Measurements from ENCODE around the gene ZNF70. TPM values are rescaled to one million over a fixed set of nuclear protein-coding genes. Genes with fewer than 3 reads are reported as not detected.

Gene ZNF70
- total RNA-seq, 2 experiments from 2014 or later, result 1.6 to 1.8 TPM

DNA sequence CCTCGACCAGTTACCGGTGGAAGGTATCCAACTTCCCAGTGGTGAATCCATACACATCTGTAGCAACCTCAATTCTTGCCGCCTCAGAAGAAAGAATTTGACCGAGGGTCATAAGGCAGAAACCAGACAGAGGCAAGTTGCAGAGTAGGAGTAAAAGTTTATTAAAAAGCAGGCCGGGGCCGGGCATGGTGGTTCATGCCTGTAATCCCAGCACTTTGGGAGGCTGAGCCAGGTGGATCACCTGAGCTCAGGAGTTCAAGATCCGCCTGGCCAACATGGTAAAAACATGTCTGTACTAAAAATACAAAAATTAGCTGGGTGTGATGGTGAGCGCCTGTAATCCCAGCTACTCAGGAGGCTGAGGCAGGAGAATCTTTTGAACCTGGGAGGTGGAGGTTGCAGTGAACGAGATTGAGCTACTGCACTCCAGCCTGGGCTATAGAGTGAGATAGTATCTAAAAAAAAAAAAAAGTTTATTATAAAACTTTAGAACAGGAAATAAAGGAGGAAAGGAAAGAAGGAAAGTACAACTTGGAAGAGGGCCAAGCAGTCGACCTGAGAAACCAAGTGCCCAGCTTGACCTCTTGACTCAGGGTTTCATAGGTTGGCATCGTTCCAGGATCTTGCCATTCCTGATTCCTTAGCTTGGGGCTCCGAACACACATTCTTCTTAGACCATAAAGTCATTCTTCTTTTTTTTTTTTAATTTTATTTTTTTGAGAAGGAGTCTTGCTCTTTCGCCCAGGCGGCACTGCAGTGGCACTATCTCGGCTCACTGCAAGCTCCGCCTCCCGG lies 32.3 kb downstream of the ZNF70 start:
- POLR2A ChIA-PET, result no interaction called here
- H3K4me3 Mint-ChIP-seq, result no peak overlapping the region
- no peak for DNase-seq
- H3K27me3 Mint-ChIP-seq, result no peaks in the 10 kb centered on the region
- no peak overlapping the region for H3K27ac Mint-ChIP-seq
- H3K36me3 Mint-ChIP-seq (ENCODE audit: low read depth), result peaks cover 10% of the 10 kb centered on the region
- no peaks in the 10 kb centered on the region for H3K9me3 Mint-ChIP-seq
- H3K4me1 Mint-ChIP-seq, result peaks cover 19% of the 10 kb centered on the region
- CTCF ChIA-PET, result interaction anchor here (0.7 to 1.0 kb wide), 3 partner anchors 48 to 649 kb away, joined by 4 to 6 read pairs (median 4); no protein-coding TSS in a partner anchor

DNA sequence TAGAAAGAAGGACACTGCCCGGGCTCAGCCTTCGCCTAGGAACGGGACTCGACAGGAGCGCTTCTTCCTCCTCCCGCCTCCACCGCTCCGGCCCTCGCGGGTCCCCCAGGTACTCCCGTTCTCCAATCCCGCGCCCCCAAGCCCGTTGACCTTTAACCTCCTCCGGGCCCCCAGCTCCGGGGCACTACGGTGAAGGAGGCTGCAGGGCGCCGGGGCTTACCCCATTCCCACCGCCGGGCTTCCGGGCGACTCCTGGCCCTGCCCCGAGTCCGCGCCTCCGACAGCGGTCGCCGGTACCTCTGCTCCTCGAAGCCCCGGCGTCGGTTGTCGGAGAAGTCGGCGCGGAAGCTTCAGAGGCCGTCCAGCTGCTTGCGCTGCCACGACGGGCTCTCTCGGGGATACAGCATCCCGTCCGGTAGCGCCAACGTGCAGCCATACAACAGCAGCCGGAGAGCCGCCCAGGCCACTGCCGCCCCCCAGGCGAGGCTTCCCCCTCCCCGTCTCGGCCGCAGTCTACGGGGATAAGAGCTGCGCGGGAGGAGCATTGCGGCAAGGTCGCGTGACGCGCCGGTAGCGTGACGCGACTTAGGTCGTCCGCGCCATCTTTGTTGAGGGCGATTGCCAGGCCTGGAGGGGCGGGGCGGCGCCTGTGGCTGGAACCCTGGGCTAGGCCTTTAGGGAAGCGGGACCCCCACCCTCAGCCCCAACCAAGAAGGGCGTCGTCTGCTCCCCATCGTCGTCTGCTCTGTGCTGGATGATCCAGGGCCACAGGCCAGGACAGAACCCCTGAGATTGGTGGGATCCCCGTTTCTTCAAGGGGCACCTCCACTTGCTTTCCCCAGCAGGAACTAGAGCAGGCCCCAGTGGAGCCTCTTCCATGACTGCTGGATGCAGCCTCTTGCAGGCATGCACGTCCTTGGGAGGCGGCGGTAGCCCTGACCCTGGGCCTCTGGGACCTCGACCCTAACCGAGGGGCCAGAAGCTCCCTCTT lies 33.8 kb downstream of the ZNF70 start:
- Mint-ChIP-seq H3K27ac (peak overlapping the region; percentile 72), H3K9me3 (no peaks in the 10 kb centered on the region), H3K36me3 (ENCODE audit: low read depth) (peaks cover 17% of the 10 kb centered on the region), H3K27me3 (no peaks in the 10 kb centered on the region), H3K4me3 (peak overlapping the region; percentile 77), H3K4me1 (peaks cover 19% of the 10 kb centered on the region)
- ChIA-PET CTCF (interaction anchor here (0.6 to 1.3 kb wide), 5 partner anchors 14 to 173 kb away, joined by 3 to 7 read pairs (median 4); no protein-coding TSS in a partner anchor), POLR2A (interaction anchor here (0.8 to 2.3 kb wide), 10 partner anchors 9 to 177 kb away, joined by 3 to 38 read pairs (median 3); no protein-coding TSS in a partner anchor)
- DNase-seq, result peak; percentile 84

DNA sequence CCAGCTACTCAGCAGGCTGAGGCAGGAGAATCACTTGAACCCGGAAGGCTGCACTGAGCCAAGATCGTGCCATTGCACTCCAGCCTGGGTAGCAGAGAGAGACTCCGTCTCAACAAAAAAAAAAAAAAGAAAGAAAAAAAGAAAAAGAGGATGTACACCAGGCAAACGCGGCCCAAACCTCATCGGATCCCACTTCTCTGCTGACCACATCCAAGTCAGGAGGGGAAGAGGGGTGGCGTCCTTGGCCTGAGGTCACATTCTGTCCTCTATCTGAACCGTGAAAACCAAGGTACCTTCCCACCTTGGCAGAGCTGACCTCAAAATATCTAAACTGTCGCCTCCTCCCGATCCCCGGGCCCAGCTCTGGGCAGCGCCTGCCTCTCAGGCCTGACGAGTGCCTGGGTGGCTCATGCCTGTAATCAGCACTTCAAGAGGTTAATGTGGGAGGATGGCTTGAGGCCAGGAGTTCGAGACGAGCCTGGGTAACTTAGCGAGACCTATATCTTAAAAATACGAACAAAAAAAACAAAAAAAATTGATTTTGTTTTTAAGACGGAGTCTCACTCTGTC lies 35.0 kb downstream of the ZNF70 start:
- Mint-ChIP-seq H3K4me3 (peak overlapping the region; percentile 77), H3K9me3 (no peaks in the 10 kb centered on the region), H3K36me3 (ENCODE audit: low read depth) (peaks cover 23% of the 10 kb centered on the region), H3K4me1 (peaks cover 21% of the 10 kb centered on the region), H3K27me3 (no peaks in the 10 kb centered on the region), H3K27ac (peak overlapping the region; percentile 16)
- ChIA-PET CTCF (interaction anchor here (1.3 kb wide), 1 partner anchor 20 kb away, joined by 3 read pairs; no protein-coding TSS in a partner anchor), POLR2A (interaction anchor here (1.0 to 2.3 kb wide), 7 partner anchors 10 to 178 kb away, joined by 3 to 38 read pairs (median 4); no protein-coding TSS in a partner anchor)
- DNase-seq, result no peak

DNA sequence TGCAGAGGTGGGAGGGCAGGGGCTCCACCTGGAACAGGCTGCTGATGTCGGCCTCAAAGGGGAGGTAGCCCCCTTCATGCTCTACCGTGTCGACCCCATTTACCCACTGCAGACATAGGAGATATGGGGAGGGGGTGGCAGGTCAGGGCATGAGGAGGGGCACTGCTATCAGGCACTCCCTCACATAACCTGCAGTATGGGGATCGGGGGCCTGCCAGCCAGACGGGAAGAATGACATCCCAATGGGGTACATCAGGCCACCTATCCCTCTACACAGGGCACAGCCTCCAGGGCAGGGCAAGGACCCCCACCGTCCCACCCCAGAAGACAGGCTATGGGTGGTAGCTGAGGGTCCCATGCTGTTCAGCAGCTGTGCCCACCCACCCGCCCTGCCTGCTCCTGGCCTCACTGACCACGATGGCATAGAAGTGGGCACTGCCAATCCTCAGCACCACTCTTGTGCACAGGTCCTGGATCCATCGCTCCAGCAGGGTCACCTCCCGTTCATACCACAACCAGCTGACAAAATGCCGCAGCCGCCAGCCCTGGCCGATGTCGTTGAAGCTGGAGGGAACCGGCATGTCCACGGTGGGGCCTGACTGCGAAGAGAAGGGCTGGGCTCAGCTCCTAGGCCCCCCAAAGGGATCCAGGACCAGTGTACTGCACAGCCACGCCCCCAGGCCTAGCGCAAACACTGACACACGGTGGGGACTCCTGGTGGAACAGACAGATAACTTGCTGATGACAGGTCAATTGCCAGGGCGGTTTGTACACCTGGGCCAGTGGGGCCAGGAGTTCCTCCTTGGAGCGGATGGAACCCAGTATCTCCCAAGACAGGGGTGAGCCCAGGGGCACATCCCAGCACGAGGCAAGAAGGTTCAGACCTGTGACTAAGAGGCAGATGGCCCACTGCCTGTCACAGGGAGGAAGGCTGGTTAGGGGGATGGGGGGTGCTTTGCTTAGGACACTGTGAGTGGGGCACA lies 36.0 kb downstream of the ZNF70 start:
- H3K27me3 Mint-ChIP-seq, result no peaks in the 10 kb centered on the region
- CTCF ChIA-PET, result no interaction called here
- peaks cover 26% of the 10 kb centered on the region for H3K4me1 Mint-ChIP-seq

DNA sequence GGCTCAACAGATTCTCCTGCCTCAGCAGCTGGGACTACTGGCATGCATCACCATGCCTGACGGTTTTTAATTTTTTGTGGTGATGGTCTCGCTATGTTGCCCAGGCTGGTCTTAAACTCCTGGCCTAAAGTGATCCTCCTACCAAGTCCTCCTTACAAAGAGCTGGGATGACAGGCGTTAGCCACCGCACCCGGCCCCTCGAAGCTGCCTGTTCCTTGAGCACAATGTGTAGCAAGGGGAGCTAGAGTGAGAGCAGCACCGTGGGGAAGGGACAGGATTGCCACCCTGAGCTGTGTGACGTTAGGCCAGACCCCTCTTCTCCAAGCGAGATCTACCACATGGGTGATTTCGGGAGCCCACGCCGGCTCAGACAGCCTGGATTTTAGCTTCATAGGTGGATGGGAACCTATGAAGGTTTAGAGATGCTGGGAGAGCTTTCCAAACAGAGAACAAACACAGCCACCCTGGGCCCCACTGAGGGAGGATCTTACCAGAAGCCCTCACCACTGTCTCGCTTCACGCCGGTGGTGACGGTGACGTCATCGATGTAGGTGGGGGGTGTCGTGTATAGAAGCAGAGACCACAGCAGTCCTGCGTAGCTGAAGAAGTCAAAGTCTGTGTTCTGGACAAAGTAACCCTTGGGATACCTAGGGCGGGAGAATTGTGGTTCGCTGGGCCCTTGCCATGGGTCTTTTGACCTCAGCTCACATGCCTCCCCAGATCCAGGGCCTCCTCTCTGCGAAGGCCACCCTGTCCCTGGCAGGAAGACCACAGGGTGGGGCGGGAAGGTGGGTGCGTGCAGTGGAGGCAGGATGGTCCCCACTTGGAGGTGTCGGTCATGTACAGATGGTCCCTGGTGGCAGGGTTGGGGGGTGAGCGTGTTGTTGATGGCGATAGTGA lies 37.0 kb downstream of the ZNF70 start:
- H3K27ac Mint-ChIP-seq, result no peak overlapping the region
- H3K4me3 Mint-ChIP-seq, result no peak overlapping the region
- H3K36me3 Mint-ChIP-seq (ENCODE audit: low read depth), result peaks cover 43% of the 10 kb centered on the region
- CTCF ChIA-PET, result no interaction called here
- H3K4me1 Mint-ChIP-seq, result peaks cover 36% of the 10 kb centered on the region
- no peaks in the 10 kb centered on the region for H3K27me3 Mint-ChIP-seq
- H3K9me3 Mint-ChIP-seq, result no peaks in the 10 kb centered on the region
- no peak for DNase-seq
- POLR2A ChIA-PET, result interaction anchor here (4.6 kb wide), 1 partner anchor 17 kb away, joined by 20 read pairs; no protein-coding TSS in a partner anchor

More for the DNA sequence above, 36.0 kb downstream of the ZNF70 start:
- Mint-ChIP-seq H3K27ac (peak overlapping the region; percentile 16), H3K4me3 (peak overlapping the region; percentile 50), H3K9me3 (no peaks in the 10 kb centered on the region), H3K36me3 (ENCODE audit: low read depth) (peaks cover 33% of the 10 kb centered on the region)
- no peak for DNase-seq
- POLR2A ChIA-PET, result interaction anchor here (1.0 kb wide), 1 partner anchor 20 kb away, joined by 3 read pairs; no protein-coding TSS in a partner anchor

DNA sequence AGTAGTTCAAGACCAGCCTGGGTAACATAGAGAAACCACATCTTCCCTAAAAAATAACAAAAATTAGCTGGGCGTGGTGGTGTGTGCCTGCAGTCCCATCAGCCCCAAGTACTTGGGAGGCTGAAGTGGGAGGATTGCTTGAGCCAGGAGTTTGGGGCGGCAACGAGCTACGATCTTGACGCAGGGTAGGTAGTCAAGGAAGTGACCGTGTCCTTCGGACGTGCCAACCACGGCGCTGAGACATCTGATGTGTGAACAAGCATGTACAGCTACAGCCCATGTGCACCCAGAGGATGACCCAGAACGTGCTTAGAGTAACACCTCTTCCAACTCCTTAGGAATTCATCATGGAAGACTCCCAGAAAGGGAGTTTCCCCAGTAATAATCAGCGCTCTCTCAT lies 38.7 kb downstream of the ZNF70 start:
- CTCF ChIA-PET, result interaction anchor here (0.6 kb wide), 1 partner anchor 410 kb away, joined by 3 read pairs; no protein-coding TSS in a partner anchor
- no peaks in the 10 kb centered on the region for H3K27me3 Mint-ChIP-seq
- H3K36me3 Mint-ChIP-seq (ENCODE audit: low read depth), result peaks cover 58% of the 10 kb centered on the region
- no peak overlapping the region for H3K27ac Mint-ChIP-seq
- H3K4me3 Mint-ChIP-seq, result no peak overlapping the region
- H3K4me1 Mint-ChIP-seq, result peaks cover 47% of the 10 kb centered on the region
- POLR2A ChIA-PET, result interaction anchor here (4.6 kb wide), 1 partner anchor 15 kb away, joined by 20 read pairs; no protein-coding TSS in a partner anchor
- DNase-seq, result no peak
- no peaks in the 10 kb centered on the region for H3K9me3 Mint-ChIP-seq

DNA sequence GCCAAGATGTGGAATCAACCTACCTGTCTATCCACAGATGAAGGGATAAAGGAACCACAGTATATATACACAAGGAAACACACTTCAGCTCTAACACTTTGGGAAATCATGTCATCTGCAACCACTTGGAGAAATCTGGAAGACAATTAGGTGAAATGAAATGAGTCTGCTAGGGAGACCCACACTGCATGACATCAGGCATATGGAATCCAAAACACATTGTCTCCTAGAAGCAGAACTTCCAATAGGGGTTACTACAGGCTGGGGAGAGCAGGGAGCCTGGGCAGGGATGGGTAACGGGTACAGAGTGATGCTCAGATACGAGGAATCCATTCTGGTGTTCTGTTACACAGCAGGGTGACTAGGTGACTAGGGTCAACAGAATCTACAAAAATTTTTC lies 41.8 kb downstream of the ZNF70 start:
- H3K9me3 Mint-ChIP-seq, result no peaks in the 10 kb centered on the region
- CTCF ChIA-PET, result no interaction called here
- POLR2A ChIA-PET, result interaction anchor here (1.0 kb wide), 2 partner anchors 12 to 14 kb away, joined by 3 read pairs; no protein-coding TSS in a partner anchor
- no peaks in the 10 kb centered on the region for H3K27me3 Mint-ChIP-seq
- no peak for DNase-seq
- peaks cover 66% of the 10 kb centered on the region for H3K4me1 Mint-ChIP-seq
- H3K36me3 Mint-ChIP-seq (ENCODE audit: low read depth), result peaks cover 85% of the 10 kb centered on the region
- no peak overlapping the region for H3K4me3 Mint-ChIP-seq
- H3K27ac Mint-ChIP-seq, result no peak overlapping the region

DNA sequence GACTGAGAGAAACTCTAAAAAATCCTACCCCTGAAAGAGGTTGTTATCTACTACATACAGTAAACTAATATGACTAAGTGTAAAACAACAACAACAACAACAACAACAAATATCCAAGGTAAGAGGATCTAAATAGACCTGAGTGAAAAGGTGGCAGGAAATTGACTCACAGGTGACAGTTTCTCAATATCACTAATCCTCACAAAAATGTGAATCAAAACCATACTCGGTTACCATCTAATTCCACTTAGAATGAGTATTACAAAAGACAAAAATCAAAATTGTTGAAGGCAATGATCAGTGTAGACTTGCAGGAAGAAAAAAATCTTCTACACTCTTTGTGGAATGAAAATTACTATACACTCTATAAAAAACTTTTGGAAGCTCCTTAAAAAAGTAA lies 42.6 kb downstream of the ZNF70 start:
- Mint-ChIP-seq H3K4me1 (peaks cover 70% of the 10 kb centered on the region), H3K9me3 (no peaks in the 10 kb centered on the region), H3K36me3 (ENCODE audit: low read depth) (peaks cover 88% of the 10 kb centered on the region), H3K4me3 (no peak overlapping the region), H3K27me3 (no peaks in the 10 kb centered on the region), H3K27ac (peak overlapping the region; percentile 58)
- ChIA-PET CTCF (no interaction called here), POLR2A (no interaction called here)
- DNase-seq, result no peak

DNA sequence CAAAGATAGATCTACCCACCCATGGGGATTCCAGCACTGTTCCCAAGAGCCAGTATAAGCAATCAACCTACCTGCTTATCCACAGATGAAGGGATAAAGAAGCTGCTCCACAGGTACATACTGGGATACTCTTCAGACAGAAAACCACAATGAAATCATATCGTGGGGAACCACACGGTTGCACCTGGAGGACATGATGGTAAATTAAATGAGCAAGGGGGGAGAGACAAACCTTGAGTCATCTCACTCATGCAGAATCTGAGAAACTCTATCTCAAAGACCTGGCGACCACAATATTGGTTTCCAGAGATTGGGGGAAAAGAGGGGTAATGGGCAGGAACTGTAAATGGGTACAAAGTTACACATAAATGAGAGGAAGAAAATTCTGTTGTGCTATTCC lies 45.6 kb downstream of the ZNF70 start:
- H3K36me3 Mint-ChIP-seq (ENCODE audit: low read depth), result peaks cover 97% of the 10 kb centered on the region
- peak overlapping the region; percentile 82 for H3K27ac Mint-ChIP-seq
- ChIA-PET POLR2A (interaction anchor here (2.1 to 2.5 kb wide), 2 partner anchors 9 to 11 kb away, joined by 10 to 15 read pairs; no protein-coding TSS in a partner anchor), CTCF (no interaction called here)
- peak; percentile 32 for DNase-seq
- no peaks in the 10 kb centered on the region for H3K27me3 Mint-ChIP-seq
- no peaks in the 10 kb centered on the region for H3K9me3 Mint-ChIP-seq
- peak overlapping the region; percentile 5 for H3K4me3 Mint-ChIP-seq
- peaks cover 87% of the 10 kb centered on the region for H3K4me1 Mint-ChIP-seq

DNA sequence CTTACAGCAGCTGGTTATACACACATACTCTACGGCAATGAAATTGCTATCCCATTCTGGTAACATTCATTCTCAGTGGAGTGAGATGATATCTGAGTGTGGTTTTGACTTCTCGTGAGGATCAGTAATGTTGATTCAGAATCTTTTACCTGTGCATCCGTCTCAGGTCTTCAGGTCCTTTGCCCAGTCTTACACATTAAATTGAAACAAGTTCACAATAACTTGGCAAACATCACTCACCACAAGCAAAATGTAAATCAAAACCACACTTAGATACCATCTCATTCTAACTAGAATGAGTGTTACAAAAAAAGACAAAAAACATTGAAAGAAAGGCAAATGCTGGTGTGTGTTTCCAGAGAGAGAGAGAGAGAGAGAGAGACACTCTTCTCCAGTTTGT lies 46.1 kb downstream of the ZNF70 start:
- Mint-ChIP-seq H3K4me1 (peaks cover 85% of the 10 kb centered on the region), H3K4me3 (peak overlapping the region; percentile 5), H3K27me3 (no peaks in the 10 kb centered on the region), H3K9me3 (no peaks in the 10 kb centered on the region), H3K27ac (peak overlapping the region; percentile 82), H3K36me3 (ENCODE audit: low read depth) (peaks cover 97% of the 10 kb centered on the region)
- no peak for DNase-seq
- CTCF ChIA-PET, result no interaction called here
- POLR2A ChIA-PET, result interaction anchor here (2.1 to 2.5 kb wide), 2 partner anchors 8 to 12 kb away, joined by 10 to 15 read pairs; no protein-coding TSS in a partner anchor

DNA sequence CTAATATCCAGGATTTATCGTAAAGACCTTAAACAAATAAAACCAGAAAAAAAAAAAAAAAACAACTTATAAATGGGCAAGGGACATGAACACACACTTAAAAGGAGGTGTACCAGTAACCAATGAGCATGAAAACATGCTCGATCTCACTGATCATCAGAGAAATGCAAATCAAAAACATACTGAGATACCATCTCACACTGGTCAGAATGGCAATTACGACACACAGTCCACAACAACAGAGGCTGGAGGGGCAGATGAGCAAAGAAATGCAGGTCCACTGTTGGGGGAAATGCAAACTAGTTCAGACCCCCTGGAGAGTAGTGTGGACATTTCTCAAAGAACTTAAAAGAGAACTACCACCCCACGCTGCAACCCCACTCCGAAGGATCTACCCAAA lies 46.9 kb downstream of the ZNF70 start:
- H3K36me3 Mint-ChIP-seq (ENCODE audit: low read depth), result peaks cover 97% of the 10 kb centered on the region
- H3K9me3 Mint-ChIP-seq, result no peaks in the 10 kb centered on the region
- H3K4me1 Mint-ChIP-seq, result peaks cover 78% of the 10 kb centered on the region
- H3K27ac Mint-ChIP-seq, result peak overlapping the region; percentile 82
- CTCF ChIA-PET, result no interaction called here
- POLR2A ChIA-PET, result interaction anchor here (2.1 to 2.5 kb wide), 2 partner anchors 7 to 13 kb away, joined by 10 to 15 read pairs; no protein-coding TSS in a partner anchor
- H3K4me3 Mint-ChIP-seq, result no peak overlapping the region
- DNase-seq, result no peak
- H3K27me3 Mint-ChIP-seq, result no peaks in the 10 kb centered on the region
